ENCODE data around the gene POLR3C. TPM values are rescaled to one million over a fixed set of nuclear protein-coding genes. Genes with fewer than 3 reads are reported as not detected.

The POLR3C gene
- total and polyA plus RNA-seq, 7 donors: 9.0 to 37.7 (median 18.3) TPM

DNA sequence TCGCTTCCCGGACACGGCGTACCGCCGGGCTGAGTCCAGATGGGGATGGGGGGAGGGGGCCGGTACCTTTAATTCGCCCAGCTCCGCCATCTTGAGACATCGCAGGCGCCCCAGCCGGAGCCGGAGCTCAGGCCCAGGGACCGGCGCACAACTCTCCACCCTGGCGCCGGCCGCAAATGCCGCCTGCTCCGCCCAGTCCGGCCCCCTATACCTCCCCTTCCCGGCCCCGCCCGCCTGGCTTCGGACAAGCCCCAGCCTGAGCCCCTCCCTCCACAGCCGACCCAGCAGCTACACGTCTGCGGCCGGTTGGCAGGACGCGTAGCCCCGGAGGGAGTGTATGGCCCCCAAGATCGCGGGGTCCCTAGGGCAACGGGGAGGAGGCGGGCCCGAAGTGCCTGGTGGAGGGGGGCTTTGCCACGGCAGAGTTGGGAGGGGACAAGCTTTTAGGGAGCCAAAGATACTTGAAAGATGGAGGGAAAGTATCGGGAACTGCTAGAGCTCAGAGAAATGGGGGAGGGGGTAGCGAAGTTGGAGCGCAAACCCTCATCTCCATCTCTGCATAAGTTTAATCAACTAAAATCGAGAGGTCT lies 35.0 kb downstream of the POLR3C start, which contains the start of gene PIAS3:
PIAS3 (minus strand) TSS at position 181 of the 590 bp plus-strand sequence; CDS start at position 90, 91 bp downstream.
- Histone ChIP-seq H3K36me3 (peaks cover 21 to 32% (median 24%) of the 10 kb centered on the region in 4 donors), H3K27ac (peak within 1 kb of the TSS; percentile 94 to 96 (median 95)), H3K9me3 (no peaks in the 10 kb centered on the region), H3K4me1 (peaks cover 0 to 23% (median 20%) of the 10 kb centered on the region in 4 donors), H3K27me3 (no peaks in the 10 kb centered on the region), H3K4me3 (peak within 1 kb of the TSS; percentile 57 to 97 (median 82))
- TF ChIP-seq EP300 (IDR thresholded peaks at IDR 0.05) (no peak), POLR2AphosphoS5 (IDR thresholded peaks at IDR 0.05) (peak; percentile 89 to 94 (median 94)), POLR2A (IDR thresholded peaks at IDR 0.05) (peak; percentile 73 to 81)
- intact Hi-C loops (cut with DNase I): loop anchor here (5.0 kb wide), 3 partner anchors 33 to 98 kb away; partner anchors contain the start of genes LIX1L and PEX11B
- DNase-seq: peak; percentile 98
- WGBS, 2 donors: 0 to 1% methylated on average over 42 of the region's 42 CpGs

DNA sequence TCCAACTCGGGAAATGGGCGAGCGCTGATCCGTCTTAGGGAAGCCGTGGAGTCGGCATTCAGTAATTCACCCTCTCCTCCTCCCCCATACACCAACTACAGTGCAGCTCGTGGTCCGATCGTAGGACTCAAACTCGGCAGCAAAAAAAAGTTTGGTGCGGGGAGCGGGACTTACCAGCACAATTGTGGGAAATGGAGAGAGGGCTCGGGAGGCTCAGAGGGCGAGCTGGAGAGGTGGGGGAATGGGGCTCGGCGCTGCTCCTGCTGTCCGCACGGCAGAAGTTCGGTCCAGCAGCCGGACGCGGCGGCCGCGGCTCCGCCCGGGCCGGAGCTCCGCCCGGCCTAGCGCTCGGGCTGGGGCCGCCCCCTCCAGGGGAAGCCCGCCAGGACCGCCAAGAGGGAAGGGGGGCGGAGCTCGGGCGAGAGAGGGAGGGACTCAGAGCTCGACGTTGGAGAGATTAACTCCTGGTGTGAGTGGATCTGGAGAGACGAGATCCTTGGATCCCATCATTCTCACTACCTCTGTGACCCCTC lies 35.6 kb downstream of the POLR3C start:
- peak overlapping the region; percentile 94 to 96 (median 95) for H3K27ac ChIP-seq
- no peaks in the 10 kb centered on the region for H3K27me3 ChIP-seq
- H3K4me1 ChIP-seq: peaks cover 0 to 23% (median 20%) of the 10 kb centered on the region in 4 donors
- H3K9me3 ChIP-seq: no peaks in the 10 kb centered on the region
- H3K36me3 ChIP-seq: peaks cover 16 to 26% (median 18%) of the 10 kb centered on the region in 4 donors
- WGBS, 2 donors: 0% methylated on average over 41 of the region's 41 CpGs
- peak; percentile 97 for DNase-seq
- peak; percentile 66 to 77 for TF ChIP-seq POLR2A (IDR thresholded peaks at IDR 0.05)
- TF ChIP-seq, protein P1, sequence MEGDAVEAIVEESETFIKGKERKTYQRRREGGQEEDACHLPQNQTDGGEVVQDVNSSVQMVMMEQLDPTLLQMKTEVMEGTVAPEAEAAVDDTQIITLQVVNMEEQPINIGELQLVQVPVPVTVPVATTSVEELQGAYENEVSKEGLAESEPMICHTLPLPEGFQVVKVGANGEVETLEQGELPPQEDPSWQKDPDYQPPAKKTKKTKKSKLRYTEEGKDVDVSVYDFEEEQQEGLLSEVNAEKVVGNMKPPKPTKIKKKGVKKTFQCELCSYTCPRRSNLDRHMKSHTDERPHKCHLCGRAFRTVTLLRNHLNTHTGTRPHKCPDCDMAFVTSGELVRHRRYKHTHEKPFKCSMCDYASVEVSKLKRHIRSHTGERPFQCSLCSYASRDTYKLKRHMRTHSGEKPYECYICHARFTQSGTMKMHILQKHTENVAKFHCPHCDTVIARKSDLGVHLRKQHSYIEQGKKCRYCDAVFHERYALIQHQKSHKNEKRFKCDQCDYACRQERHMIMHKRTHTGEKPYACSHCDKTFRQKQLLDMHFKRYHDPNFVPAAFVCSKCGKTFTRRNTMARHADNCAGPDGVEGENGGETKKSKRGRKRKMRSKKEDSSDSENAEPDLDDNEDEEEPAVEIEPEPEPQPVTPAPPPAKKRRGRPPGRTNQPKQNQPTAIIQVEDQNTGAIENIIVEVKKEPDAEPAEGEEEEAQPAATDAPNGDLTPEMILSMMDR (IDR thresholded peaks at IDR 0.05): no peak
- TF ChIP-seq POLR2AphosphoS5 (IDR thresholded peaks at IDR 0.05): peak; percentile 75 to 91 (median 88)
- H3K4me3 ChIP-seq: peak overlapping the region; percentile 57 to 97 (median 82)
- intact Hi-C loops (cut with DNase I): loop anchor here (5.0 kb wide), 3 partner anchors 33 to 98 kb away; partner anchors contain the start of genes LIX1L and PEX11B

DNA sequence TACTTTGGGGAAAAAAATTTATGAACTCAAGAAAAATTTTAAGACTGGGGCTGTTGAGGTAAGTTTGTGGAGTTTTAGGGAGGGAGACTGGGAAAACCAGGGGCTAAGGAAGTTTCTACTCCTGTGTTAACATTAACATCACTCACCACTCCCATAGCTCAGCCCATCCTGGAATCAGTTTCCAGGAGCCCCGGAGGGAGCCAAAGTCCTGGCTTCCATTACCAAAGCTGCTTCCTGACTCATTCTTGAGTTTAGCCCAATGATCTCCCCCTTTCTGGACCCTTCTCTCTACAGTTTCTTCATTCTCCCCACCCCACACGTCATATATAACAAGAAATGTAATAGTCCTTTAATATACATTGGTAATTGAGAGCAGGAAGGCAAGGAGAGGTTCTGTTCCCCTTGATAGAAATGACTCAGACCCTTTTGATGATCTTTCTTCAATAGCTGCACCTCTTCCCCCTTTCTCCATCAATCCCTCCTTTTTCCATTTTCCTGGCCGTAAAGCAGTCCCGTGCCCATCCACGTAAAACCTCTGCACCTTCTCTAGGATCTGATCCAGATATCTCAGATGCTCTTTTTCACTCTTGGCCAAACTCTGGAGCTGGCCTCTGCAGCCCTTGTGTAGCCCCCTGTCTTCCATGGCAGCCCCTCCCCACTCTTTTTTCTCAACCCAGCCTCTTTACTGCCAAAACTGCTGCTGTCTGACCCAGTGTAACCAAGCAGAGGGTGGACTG lies 39.5 kb downstream of the POLR3C start:
- 72 to 79% methylated on average over 5 of the region's 5 CpGs for WGBS, 2 donors
- TF ChIP-seq POLR2AphosphoS5 (IDR thresholded peaks at IDR 0.05): no peak
- no peak for TF ChIP-seq POLR2A (IDR thresholded peaks at IDR 0.05)
- TF ChIP-seq, protein P1 (IDR thresholded peaks at IDR 0.05): no peak
- TF ChIP-seq EP300 (IDR thresholded peaks at IDR 0.05): no peak
- H3K36me3 ChIP-seq: peaks cover 0 to 28% (median 2%) of the 10 kb centered on the region in 4 donors
- no peaks in the 10 kb centered on the region for H3K27me3 ChIP-seq
- H3K9me3 ChIP-seq: no peaks in the 10 kb centered on the region
- no peak overlapping the region for H3K27ac ChIP-seq
- H3K4me1 ChIP-seq: peaks cover 0 to 7% (median 7%) of the 10 kb centered on the region in 4 donors
- H3K4me3 ChIP-seq: no peak overlapping the region
- intact Hi-C loops (cut with DNase I): no loop called here
- no peak for DNase-seq

DNA sequence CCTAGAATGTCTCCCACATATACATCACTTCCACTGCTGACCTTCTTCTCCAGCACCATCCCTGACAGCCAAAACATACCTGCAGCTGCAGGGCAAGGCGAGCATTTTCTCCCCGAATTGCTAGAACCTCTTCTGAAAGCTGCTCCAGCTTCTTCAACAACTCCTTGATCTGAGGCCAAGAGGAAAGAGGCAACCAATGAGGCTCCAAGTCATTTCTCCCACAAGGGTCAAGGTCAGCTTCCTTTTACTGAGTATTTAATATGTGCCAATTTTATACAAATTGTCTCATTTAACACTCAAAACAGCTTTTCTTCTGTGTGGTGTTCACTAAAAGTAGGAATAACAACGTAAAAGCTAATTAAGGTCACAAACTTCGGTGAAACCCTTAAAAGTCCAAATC lies 44.2 kb downstream of the POLR3C start:
- Histone ChIP-seq H3K4me1 (peaks cover 0 to 31% (median 22%) of the 10 kb centered on the region in 4 donors), H3K27ac (no peak overlapping the region), H3K36me3 (peaks cover 0 to 28% (median 2%) of the 10 kb centered on the region in 4 donors), H3K9me3 (no peaks in the 10 kb centered on the region), H3K27me3 (no peaks in the 10 kb centered on the region), H3K4me3 (no peak overlapping the region)
- TF ChIP-seq EP300 (IDR thresholded peaks at IDR 0.05) (no peak), POLR2A (IDR thresholded peaks at IDR 0.05) (no peak), POLR2AphosphoS5 (IDR thresholded peaks at IDR 0.05) (no peak)
- TF ChIP-seq, protein P1 (IDR thresholded peaks at IDR 0.05): no peak
- intact Hi-C loops (cut with DNase I): no loop called here
- 70 to 84% methylated on average over 4 of the region's 4 CpGs for WGBS, 2 donors
- no peak for DNase-seq
